ENCODE data around the gene PDE4D.

Gene PDE4D

GRCh38 chr5:59218424-59219045 is 675.0 kb downstream of the PDE4D start:
- DNase-seq (ENCODE audit: low read depth, low spot score): no peak

GRCh38 chr5:59216841-59217240 is 676.7 kb downstream of the PDE4D start:
- DNase-seq (ENCODE audit: low read depth, low spot score): no peak

GRCh38 chr5:59212596-59212995 is 680.9 kb downstream of the PDE4D start:
- no peak for DNase-seq (ENCODE audit: low read depth, low spot score)

- no peak for DNase-seq (ENCODE audit: low read depth, low spot score)
Observed at GRCh38 chr5:59209758-59210359, 683.7 kb downstream of the PDE4D start.

- DNase-seq (ENCODE audit: low read depth, low spot score): no peak
Observed at GRCh38 chr5:59208474-59208873, 685.1 kb downstream of the PDE4D start.

- no peak for DNase-seq (ENCODE audit: low read depth, low spot score)
Observed at GRCh38 chr5:59207401-59207800, 686.1 kb downstream of the PDE4D start.

- DNase-seq (ENCODE audit: low read depth, low spot score): no peak
Observed at GRCh38 chr5:59206132-59206581, 687.4 kb downstream of the PDE4D start.

- DNase-seq (ENCODE audit: low read depth, low spot score): no peak
Observed at GRCh38 chr5:59204114-59204897, 689.2 kb downstream of the PDE4D start.

GRCh38 chr5:59199868-59200267 is 693.7 kb downstream of the PDE4D start:
- DNase-seq (ENCODE audit: low read depth, low spot score): no peak

GRCh38 chr5:59198832-59199231 is 694.7 kb downstream of the PDE4D start:
- no peak for DNase-seq (ENCODE audit: low read depth, low spot score)

- DNase-seq (ENCODE audit: low read depth, low spot score): no peak
Observed at GRCh38 chr5:59198365-59198764, 695.2 kb downstream of the PDE4D start.

- no peak for DNase-seq (ENCODE audit: low read depth, low spot score)
Observed at GRCh38 chr5:59197911-59198310, 695.6 kb downstream of the PDE4D start.

GRCh38 chr5:59193616-59194319 is 699.8 kb downstream of the PDE4D start:
- DNase-seq (ENCODE audit: low read depth, low spot score): no peak

- no peak for DNase-seq (ENCODE audit: low read depth, low spot score)
Observed at GRCh38 chr5:59190746-59191145, 702.8 kb downstream of the PDE4D start.

- no peak for DNase-seq (ENCODE audit: low read depth, low spot score)
Observed at GRCh38 chr5:59189472-59190244, 703.9 kb downstream of the PDE4D start.

GRCh38 chr5:59188419-59189225 is 704.9 kb downstream of the PDE4D start:
- peak; percentile 13 for DNase-seq (ENCODE audit: low read depth, low spot score)

GRCh38 chr5:59187857-59188256 is 705.7 kb downstream of the PDE4D start:
- DNase-seq (ENCODE audit: low read depth, low spot score): no peak

GRCh38 chr5:59186623-59187022 is 706.9 kb downstream of the PDE4D start:
- no peak for DNase-seq (ENCODE audit: low read depth, low spot score)

- DNase-seq (ENCODE audit: low read depth, low spot score): no peak
Observed at GRCh38 chr5:59185757-59186385, 707.7 kb downstream of the PDE4D start.

GRCh38 chr5:59184769-59185168 is 708.8 kb downstream of the PDE4D start:
- no peak for DNase-seq (ENCODE audit: low read depth, low spot score)
